ENCODE measurements around the gene MRPS14.

DNA sequence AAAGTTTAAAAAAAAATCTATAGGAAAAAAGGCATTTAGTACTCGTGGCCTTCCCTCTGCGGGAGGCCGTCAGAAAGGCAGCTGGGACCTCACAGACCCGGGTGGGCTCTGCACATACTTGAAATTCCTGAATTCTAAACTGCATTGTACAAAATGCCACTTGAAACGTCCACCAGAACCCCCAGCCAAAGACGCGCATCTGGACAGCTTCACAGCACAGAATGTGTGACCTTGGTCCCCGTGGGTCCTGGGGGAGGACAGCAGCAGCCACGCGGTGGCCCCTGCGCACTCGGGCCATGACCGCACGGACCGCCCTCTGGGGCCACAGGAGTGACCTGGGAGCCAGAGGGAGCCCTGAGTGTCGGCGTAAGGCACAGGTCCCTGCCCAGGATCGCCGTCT is 20.6 kb upstream of the MRPS14 start:
- TF ChIP-seq CTBP1 (IDR thresholded peaks at IDR 0.05; ENCODE audit: borderline replicate concordance) = no peak
- TF ChIP-seq TARDBP (IDR thresholded peaks at IDR 0.05) = no peak
- TF ChIP-seq FOXM1 (IDR thresholded peaks at IDR 0.05; ENCODE audit: borderline replicate concordance) = no peak
- TF ChIP-seq NFRKB (IDR thresholded peaks at IDR 0.05) = no peak
- TF ChIP-seq BHLHE40 (IDR thresholded peaks at IDR 0.05; ENCODE audit: borderline replicate concordance) = no peak
- TF ChIP-seq ELF4 (IDR thresholded peaks at IDR 0.05) = no peak
- no peak for TF ChIP-seq ZNF384 (IDR thresholded peaks at IDR 0.05)
- TF ChIP-seq SP1 (IDR thresholded peaks at IDR 0.05) = no peak

All from HEK293T (cell line).